HG02678 (cell line): ENCODE measurements around the gene NPAS3.

Source experiments
- ATAC-seq: cut with Tn5 transposase; IDR thresholded peaks from one replicate; pipeline ENCODE4 v1.9.1; 2021; ENCODE audit warnings: mild to moderate bottlenecking, moderate library complexity; ENCODE audit not compliant: unreplicated experiment

NPAS3 gene

DNA sequence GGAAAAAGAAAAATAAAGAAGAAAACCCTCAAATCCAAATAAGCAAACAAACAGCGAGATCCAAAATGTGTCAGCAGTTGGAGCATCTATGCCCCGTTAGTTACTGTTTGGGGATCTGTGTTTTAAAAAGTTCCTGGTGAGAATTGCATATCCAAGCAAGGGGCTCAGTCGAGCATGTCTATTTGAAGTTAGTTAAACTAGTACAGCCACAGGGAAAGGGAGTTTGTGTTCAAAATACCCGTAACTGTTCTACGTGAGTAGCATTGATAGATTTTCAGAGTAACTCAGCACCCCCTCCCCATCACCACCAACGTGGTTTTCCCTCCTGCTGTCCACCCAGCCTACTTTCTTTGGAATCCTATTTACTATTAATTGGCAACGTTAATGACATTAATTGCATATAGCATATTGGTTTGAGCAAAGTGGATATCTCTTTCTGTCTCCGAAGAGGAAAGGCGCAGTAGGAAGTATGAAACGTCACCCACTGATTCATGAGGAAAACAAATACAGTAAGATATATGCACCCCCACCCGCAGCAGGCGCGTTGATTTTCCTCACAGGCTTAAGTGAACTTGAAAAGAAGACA is 1.5 kb downstream of the NPAS3 start:
- ATAC-seq: no peak

DNA sequence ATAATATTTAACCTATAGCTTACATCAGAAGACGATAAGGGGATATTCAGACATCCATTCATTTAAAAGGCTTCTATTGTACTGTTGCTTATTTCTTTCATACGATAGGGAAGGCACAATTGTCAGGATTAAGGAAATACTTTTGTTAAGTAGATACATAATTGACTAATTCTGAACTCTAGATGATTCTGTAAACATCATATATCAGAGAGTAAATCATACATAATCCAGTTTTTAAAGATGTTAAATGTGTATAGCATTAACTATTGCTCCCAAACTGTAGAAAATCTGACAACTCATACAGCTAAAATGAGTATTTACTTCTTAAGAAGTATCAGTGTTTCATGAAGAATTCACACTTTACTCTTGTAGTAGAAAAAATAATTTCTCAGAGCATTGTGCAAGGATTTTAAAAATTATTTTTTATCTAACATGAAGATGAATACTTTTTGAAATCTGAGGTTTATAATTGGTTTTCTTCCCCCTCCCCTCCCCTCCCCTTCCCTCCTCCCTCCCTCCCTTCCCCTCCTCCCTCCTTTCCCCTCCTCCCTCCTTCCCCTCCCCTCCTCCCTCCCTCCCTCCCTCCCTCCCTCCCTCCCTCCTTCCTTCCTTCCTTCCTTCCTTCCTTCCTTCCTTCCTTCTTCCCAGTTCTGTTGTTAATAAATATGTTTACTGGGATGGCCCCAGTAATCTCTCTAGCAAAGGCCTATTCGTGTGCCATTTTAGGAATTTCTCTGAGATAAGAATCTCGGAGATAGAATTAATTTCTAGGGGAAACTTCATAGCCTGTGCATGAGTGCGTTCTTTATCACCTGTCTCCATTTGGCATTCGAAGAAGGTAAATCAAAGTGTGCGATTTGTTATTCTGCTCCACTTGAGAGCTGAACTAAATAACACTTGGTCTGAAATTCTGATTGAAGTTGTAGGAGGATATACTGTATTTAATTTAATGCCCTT is 2.3 kb downstream of the NPAS3 start:
- no peak for ATAC-seq

DNA sequence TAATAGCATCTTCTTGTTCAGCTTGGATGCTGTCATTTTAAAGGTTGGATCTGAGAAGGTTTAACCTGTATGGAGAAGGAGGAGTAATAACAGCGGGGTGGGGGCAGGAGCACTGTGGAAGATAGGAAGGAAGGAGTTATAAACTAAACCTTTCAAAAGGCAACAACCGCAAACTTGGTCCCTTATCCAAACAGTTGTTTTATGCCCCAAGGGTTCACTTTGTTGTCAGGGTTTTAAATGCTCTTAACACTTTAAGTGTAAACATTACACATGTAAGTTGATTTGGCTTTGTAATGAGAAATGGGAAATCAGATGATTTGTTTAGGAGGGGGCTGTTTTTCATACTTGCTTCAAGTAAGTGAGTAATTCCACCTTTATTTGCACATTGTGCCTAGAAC is 3.0 kb downstream of the NPAS3 start:
- ATAC-seq: no peak

DNA sequence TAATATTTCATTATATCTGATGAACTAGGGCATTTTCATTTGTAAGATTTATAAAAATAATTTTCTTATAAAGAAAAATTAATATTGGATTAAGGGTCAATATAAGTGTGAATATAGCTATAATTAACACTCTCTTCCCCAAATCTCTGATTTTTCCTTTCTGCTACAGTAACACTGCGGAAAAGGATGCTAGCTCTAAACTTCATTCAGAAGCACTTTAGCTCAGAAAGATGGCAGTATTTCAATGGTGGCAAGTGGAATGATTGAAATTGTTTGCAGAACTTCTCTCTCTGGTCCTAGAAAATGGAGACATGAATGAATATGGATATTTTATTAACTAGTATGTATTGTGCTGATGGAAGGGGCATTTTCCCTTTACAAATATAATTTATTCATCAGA is 8.4 kb downstream of the NPAS3 start:
- ATAC-seq: no peak

DNA sequence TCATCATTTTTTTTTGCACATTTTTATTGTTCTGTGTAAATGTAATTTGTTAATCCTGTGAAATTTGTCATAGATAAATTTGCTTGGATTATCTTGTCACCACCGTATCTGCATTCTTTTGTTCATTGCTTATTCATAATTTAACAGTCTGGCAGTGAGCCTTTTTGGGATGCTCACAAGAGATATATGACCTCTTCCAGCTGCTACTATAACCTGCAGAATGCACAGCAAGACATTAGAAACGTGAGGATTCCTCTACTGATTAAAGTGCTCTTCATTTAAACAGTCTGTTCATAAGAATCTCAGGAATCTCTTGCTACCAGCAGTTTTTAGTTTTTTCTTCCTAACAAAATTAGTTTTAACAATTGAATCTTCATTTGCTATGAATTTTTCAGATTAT is 9.1 kb downstream of the NPAS3 start:
- no peak for ATAC-seq

DNA sequence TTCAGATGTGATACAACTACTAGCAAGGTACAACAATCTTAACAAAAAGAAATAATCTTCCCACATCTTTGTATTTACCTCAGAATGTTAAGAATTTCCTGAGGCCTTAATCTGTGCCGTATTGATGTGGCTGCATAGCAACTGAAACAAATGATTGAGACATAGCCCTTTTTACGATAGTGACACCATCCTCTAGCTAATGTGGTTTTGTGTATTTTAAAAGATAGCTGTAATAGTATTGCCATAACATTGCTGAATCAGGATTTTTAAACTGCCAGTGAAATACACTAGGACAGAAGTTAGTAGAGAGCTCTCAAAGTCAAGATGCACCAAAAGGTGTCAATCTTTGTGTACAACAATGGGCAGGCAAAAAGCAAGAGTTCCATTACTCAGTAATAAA is 11.9 kb downstream of the NPAS3 start:
- ATAC-seq: no peak

DNA sequence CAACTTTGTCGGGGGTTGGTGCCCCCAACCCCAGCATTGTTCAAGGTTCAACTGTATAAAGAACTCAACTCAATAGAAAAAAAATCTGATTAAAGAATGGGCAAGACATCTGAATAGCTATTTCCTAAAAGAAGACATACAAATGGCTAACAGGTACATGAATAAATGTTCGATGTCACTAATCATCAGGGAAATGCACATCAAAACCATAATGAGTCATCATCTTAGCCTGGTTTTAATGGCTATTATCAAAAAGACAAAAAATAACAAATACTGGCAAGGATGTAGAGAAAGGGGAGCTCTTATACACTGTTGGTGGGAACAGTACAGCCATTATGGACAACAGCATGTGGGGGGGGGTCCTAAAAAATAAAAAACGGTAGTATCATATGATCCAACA is 28.7 kb downstream of the NPAS3 start:
- no peak for ATAC-seq

DNA sequence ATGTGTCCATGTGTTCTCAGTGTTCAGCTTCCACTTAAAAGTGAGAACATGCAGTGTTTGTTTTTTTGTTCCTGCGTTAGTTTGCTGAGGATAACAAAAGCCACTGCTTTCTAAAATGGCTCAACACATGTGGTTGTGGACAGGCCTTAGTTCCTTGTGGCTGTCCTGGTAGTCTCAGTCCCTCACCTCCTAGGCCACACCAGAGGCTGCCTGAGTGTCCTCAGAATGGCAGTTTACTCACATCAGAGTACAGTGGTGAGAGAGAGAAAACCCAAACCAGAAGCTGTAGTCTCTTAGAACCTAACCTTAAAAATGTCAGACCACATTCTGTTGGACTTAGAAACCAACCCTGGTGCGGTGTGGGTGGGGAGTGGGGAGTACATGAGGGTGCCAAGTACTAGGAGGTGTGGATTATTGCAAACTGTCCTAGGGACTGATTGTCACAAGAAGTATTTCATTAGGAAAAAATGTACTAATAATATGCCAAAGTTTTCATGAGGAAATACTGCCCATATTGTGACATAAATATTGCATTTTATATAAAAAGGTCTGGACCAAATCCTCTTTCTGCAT is 30.4 kb downstream of the NPAS3 start:
- no peak for ATAC-seq

DNA sequence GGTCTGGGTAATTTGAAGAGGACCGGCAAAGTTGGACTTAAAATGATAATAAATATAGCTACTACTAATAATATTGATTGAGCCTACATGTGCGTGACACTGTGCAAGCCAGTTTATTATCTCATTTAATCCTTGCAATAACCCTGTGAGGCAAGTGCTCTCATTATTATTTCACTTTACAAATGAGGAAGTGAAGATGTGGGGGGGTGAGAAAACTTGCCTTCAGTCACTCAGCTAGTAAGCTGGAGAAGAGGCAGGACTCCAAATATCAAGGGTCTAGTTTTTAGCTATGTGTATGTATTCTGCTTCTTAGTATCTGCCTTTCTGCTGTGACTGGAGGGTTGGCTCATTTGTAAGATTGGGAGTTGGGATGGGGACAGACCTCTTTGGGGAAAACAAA is 39.2 kb downstream of the NPAS3 start:
- ATAC-seq: no peak

DNA sequence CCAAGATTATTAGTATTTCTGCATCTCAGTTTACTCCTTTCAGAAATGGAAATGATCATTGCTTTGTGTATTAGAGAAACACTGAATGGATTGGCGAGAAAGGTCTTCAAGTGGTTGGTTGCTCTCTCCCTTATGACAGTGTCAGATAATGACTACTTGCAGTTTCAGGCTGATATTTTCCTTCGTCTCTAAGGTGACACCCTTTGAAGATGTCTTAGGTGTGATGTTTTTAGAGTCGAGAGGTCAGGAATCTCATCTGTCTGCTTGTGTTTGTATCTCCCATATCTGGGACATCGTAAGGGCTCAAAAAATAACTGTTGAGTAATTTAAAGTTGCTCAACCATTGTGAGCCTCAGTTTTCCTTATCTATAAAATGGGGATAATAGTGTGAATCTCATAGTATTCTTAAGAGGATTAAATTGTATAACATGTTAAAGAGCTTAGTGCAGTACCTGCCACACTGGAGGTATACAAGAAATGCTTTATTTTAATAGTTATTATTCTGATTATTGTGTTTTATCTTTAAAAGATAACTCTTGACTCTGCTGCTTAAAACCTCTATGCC is 40.1 kb downstream of the NPAS3 start:
- ATAC-seq: no peak

DNA sequence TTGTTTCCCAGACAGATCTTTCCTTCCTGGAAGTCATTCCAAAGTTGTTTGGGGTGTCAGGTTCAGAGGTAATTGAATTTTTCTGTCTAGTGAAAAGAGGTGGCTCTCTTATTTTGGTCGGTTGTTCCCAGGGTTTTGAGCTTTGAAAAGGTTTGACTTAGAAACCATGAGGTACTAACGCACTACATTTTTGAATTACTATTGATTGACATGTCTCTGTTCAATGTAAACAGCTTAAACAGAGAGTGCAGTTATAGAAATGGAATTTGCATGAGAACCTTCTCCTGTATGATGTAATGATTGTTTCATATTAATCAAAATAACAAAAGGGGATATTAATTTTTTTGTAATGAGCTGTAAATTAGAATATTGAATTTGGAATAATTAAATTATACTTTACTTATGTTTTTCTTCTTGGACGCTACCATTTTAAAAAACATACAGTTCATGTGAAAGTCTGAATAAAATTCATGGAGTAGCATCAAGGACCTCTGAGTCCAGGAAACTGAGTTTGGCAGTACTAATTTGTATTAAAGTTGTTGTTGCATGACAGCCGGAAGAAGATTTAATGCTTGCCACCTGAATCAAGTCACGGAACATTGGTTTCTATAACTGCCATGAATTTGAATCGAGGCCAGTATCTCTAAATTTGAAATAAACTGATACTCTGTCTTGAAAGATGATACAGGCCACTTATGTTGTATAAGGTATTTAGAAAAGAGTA is 41.7 kb downstream of the NPAS3 start:
- no peak for ATAC-seq

DNA sequence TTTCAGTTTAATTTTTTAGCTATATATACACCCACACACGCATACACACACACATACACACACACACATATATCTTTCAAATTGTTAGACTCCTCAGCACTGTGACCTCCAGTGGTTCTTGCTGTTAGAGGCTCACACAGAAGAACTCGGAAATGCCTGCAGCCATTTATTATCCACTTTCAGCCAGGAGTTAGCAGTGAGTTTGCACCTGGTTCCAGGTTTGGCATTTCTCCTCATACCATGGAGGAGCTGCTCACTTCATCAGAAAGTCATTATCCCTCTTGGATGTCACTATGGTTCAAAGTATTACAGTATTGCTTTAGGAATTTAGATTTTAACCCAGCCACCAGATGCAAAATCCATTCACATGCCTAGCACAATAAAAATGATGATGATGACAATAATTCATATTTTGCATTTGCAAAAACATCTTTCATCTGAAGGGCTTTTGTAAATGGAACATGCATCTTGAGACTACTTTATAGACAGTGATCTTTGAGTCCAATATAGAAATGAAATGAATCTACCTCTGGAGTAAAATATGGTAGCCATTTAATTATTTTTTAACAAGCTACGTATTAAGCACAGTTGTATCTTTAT is 42.3 kb downstream of the NPAS3 start:
- no peak for ATAC-seq

DNA sequence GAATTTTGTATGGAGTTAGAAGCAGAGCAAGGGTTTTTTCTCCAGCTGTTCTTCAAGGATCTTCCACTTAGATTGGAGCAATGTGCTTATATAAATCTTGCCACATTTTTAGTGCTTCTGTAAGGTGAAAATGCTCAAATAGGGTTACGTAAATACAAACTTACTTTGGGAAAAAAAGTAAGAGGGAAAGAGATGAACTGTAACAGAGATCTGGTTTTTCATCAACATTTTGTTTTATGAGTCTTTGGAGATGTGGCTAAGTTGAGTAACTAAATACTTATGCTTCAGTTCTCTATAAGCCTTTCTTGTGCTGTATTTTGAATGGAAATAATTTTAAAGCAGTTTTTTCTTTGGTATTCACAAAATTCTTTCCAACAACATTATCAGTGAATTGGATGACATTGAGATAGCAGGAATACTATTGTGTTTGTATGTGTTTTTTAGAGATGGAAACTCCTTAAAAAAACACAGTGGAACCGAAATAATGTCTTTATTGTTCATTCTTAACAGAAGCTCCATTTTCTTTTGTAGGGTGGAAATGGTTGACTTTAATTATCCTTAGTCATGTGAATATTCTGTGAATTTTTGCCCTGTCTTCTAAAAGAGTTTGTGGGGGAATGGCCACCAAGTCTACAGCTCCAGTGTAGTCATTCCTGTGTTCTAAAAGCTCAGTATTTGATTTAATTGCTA is 45.7 kb downstream of the NPAS3 start:
- no peak for ATAC-seq

DNA sequence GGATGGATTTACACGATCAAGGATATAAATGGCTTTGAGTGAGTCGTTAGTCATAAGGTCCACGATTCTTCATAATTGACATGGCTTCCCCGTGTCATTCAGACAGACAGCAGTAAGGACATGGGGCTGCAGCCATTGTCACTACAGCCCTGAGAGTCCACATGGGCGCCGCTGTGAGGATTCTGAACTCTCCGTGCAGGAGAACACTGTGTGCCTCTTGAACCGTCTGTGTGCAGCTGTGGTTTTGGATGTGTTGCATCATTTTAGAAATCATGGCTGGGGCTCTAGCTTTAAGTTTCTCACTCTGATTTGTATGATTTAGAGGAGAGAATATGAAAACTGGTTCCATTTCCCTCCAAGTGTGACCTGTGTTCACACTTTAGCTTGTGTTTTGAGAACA is 47.2 kb downstream of the NPAS3 start:
- ATAC-seq: no peak

DNA sequence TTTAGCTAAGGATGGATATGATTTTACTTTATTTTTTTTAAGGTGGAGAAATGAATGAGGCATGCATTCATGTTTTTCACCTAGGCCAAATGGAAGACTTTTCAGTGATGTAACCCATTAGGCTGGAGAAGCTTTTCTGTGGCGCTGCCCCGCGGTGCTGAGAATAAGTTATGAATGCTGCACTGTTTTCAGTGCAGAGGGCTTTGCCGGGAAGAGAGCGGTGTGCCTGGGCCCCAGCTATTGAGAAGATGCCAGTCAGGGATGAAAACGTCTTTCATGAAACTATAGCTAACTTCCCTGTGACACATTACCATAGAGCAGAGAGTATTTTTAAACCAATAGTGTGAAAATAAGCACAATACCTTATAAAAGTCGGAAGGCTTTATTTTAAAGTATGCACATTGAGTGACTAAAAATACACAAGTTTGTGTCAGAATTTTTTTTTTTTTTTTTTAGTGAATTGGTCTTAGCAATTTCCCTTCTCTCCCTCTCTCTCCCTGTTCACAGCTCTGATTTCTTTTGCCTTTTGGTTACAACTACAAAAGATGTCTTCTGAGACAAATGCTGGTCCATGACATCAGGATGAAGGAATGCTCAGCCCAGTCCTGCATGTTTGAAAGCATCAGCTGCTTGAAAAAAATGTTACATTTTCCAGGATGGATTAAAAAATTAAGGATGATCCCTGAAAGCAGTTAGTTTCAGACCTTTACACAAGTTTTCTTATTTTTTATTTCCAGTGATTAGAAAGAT is 48.3 kb downstream of the NPAS3 start:
- ATAC-seq: no peak

DNA sequence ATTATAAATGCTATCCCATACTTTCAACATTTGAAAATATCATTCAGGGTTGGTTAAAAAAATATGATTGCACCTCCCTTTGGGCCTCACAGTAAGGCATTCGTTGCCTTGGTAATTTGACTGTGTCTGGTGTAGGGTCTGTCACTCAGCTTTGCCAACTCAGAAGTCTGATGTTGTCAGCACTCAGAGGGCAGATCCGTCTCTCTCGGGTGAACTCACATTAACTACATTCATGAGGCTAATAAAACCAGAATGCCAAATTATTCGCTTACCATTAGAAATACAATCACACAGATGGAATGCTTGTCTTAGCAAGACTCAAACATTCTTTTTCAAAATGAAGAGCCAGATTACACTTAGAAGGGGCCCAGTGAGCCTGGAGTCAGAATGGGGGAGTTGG is 53.0 kb downstream of the NPAS3 start:
- no peak for ATAC-seq

DNA sequence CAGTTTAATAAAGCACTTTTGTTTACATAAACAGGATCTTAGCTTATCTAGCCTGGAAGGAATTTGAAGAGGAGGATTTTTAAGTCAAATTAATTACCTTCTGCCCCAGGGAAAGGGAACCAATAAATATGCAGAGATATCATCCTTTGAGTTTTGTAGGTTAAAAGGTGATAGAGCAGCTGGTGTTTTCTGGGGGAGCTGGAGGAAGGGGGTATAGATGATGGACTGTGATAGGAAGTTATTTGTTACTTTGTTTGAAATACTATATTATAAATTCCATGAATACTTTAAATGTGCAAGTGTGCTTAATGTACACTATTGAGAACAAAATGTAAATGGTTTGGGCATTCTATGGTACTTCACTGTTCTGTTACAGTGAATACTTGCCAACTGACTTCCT is 55.2 kb downstream of the NPAS3 start:
- ATAC-seq: no peak

DNA sequence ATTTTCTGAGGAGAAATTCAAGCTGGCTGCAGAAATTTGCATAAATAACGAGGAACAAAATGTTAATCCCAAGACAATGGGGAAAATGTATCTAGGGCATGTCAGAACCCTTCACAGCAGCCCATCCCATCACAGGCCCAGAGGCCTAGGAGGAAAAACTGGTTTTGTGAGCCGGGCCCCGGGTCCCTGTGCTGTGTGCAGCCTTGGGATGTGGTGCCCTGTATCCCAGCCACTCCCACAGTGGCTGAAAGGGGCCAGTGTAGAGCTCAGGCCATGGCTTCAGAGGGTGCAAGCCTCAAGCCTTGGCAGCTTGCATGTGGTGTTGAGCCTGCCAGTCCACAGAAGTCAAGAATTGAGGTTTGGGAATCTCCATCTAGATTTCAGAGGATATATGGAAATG is 57.7 kb downstream of the NPAS3 start:
- no peak for ATAC-seq

DNA sequence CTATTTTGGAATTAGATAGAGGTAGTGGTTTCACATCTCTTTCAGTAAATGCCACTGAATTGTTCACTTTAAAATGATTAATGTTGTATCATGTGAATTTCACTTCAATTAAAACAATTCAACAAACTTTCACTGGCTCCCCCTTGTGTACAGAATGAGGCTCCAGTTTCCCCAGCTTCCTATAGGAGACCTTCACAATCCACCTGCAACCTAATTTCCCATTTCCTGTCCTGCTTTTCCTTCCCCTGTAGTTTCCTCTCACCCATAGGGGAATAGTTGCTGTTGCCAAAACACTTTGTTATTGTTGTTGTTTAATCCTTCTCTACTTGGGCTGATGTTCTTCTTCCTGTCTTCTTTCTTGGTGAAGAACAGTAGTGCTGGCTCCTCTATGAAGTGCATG is 59.8 kb downstream of the NPAS3 start:
- no peak for ATAC-seq

DNA sequence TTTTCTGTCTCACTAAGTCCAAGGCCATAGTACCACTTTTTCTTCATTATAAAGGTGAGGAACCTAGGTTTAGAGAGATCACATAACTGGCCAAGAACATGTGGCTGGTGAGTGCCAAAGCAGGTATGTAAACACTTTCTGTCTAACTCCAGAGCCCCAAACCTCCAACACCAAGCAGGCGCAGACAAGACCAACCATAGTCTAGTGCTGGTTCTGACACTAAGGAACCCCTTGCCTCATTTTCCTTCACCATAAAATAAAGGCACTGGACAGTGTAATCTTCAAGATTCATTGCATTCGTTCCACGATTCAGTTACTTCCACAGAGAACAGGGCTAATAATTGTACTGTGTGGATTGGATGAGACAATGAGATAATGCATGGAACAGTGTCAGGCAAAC is 71.0 kb downstream of the NPAS3 start:
- no peak for ATAC-seq
